Natural killer cell (primary cell): ENCODE data around the gene MEX3B. TPM values are rescaled to one million over a fixed set of nuclear protein-coding genes. Genes with fewer than 3 reads are reported as not detected.
A peak's percentile ranks its signal among the peaks of the same experiment; 100 is the strongest.

Source experiments
- ATAC-seq, 3 donors: fragments of 150-1000 bp in 2 of 3; fragments of 200-7000 bp in 1 of 3; cut with Tn5 transposase; 1 replicate in 1 of 3; 2 replicates in 2 of 3; pipeline ENCODE4 v1.10.0; 2021; ENCODE audit warnings: mild to moderate bottlenecking in 2 of 3, moderate library complexity in 2 of 3
- DNase-seq, 2 donors: peaks; one replicate each; pipeline versions ENCODE4 v3.0.0 to v3.0.0-alpha.2; 2013 to 2021; ENCODE audit warnings: mixed read lengths in 1 of 2
- H3K27ac ChIP-seq: one replicate; pipeline ENCODE4 v1.5.1; 2013; ENCODE audit warnings: mild to moderate bottlenecking, low read length
- H3K27me3 ChIP-seq: one replicate; pipeline ENCODE4 v1.6.1; 2013; ENCODE audit warnings: low read length; ENCODE audit not compliant: control insufficient read depth, insufficient read depth
- H3K36me3 ChIP-seq: one replicate; pipeline ENCODE4 v1.6.1; 2013; ENCODE audit warnings: low read length; ENCODE audit not compliant: control insufficient read depth, insufficient read depth
- H3K4me1 ChIP-seq: one replicate; pipeline ENCODE4 v1.6.1; 2013; ENCODE audit warnings: low read length; ENCODE audit not compliant: control insufficient read depth, insufficient read depth
- H3K4me3 ChIP-seq: one replicate; pipeline ENCODE4 v1.5.1; 2013; ENCODE audit warnings: low read length
- H3K9me3 ChIP-seq: one replicate; pipeline ENCODE4 v1.6.1; 2013; ENCODE audit warnings: low read length; ENCODE audit not compliant: control insufficient read depth, insufficient read depth
- H3K27ac Mint-ChIP-seq, 2 donors: one replicate each; pipeline ENCODE4 v1.8.0; 2022; ENCODE audit warnings: mild to moderate bottlenecking in 2 of 2, mixed read lengths in 2 of 2, moderate library complexity in 1 of 2
- H3K27me3 Mint-ChIP-seq, 2 donors: one replicate each; pipeline ENCODE4 v1.8.0; 2022; ENCODE audit warnings: low read depth in 2 of 2, mixed read lengths in 2 of 2
- H3K36me3 Mint-ChIP-seq: one replicate; pipeline ENCODE4 v1.8.0; 2022; ENCODE audit warnings: mixed read lengths
- H3K4me1 Mint-ChIP-seq, 2 donors: one replicate each; pipeline ENCODE4 v1.8.0; 2022; ENCODE audit warnings: mixed read lengths in 2 of 2
- H3K4me3 Mint-ChIP-seq: one replicate; pipeline ENCODE4 v1.8.0; 2022; ENCODE audit warnings: mild to moderate bottlenecking, moderate library complexity, mixed read lengths
- H3K9me3 Mint-ChIP-seq, 2 donors: one replicate each; pipeline ENCODE4 v1.8.0; 2022; ENCODE audit warnings: mixed read lengths in 2 of 2
- CTCF ChIP-seq: fragments of 200-600 bp; IDR thresholded peaks from one replicate; pipeline ENCODE4 v1.8.0; 2022; ENCODE audit warnings: antibody characterized with exemption
- WGBS: methylation state at CpG from one replicate; pipeline ENCODE4 v1.1.7; 2013; ENCODE audit warnings: missing lambda C conversion rate; ENCODE audit not compliant: insufficient coverage; 5-methylcytosine and 5-hydroxymethylcytosine counted together
- intact Hi-C: fragments of 100-400 bp; cut with micrococcal nuclease; formaldehyde crosslinking; loops from one replicate; pipeline ENCODE4 v1.14.2; 2022
- total RNA-seq, 4 donors: library from RNA; stranded (reverse); fragments of 120-200 nt in 1 of 4; gene quantifications; one replicate each; pipeline versions ENCODE4 v1.2.3 to v1.2.4, GENCODE V29; 2013 to 2022

The MEX3B gene
- total RNA-seq, 3 donors from 2014 or later (not counting 1 experiment from before 2014, with no cell fraction given), result 1.4 to 2.4 (median 1.7) TPM

- H3K9me3 Mint-ChIP-seq, result no peaks in the 10 kb centered on the region
- TF ChIP-seq CTCF, result no peak
- Histone ChIP-seq H3K27me3 (peaks cover 10% of the 10 kb centered on the region), H3K27ac (no peak overlapping the region), H3K4me3 (no peak overlapping the region), H3K36me3 (no peaks in the 10 kb centered on the region), H3K4me1 (peaks cover 22% of the 10 kb centered on the region), H3K9me3 (no peaks in the 10 kb centered on the region)
- H3K27me3 Mint-ChIP-seq, result peaks cover 12 to 13% of the 10 kb centered on the region in 2 donors
- no peak overlapping the region for H3K27ac Mint-ChIP-seq
- peak overlapping the region; percentile 72 for H3K4me3 Mint-ChIP-seq
- DNase-seq (peak in 1 of 2 donors; percentile 4), ATAC-seq (no peak)
- WGBS, result 97% methylated on average over 8 of the region's 8 CpGs
- H3K36me3 Mint-ChIP-seq, result no peaks in the 10 kb centered on the region
- peaks cover 7 to 26% of the 10 kb centered on the region in 2 donors for H3K4me1 Mint-ChIP-seq
- intact Hi-C loops, result loop anchor here (5.0 kb wide), 1 partner anchor 567 kb away; no protein-coding TSS in a partner anchor
These were observed 3.0 kb upstream of the MEX3B start for GRCh38 chr15:82048811-82049210.

GRCh38 chr15:82047453-82048400 is 1.9 kb upstream of the MEX3B start:
- Mint-ChIP-seq H3K4me1 (peaks cover 7 to 33% of the 10 kb centered on the region in 2 donors), H3K4me3 (peak overlapping the region; percentile 90), H3K9me3 (no peaks in the 10 kb centered on the region), H3K27ac (peak overlapping the region; percentile 43 to 76), H3K36me3 (no peaks in the 10 kb centered on the region), H3K27me3 (peaks cover 8 to 11% of the 10 kb centered on the region in 2 donors)
- ATAC-seq (peak in 1 of 3 donors; percentile 0), DNase-seq (no peak)
- TF ChIP-seq CTCF, result no peak
- 16% methylated on average over 56 of the region's 56 CpGs for WGBS
- Histone ChIP-seq H3K9me3 (no peaks in the 10 kb centered on the region), H3K36me3 (no peaks in the 10 kb centered on the region), H3K4me1 (peaks cover 24% of the 10 kb centered on the region), H3K4me3 (peak overlapping the region; percentile 45), H3K27me3 (peaks cover 10% of the 10 kb centered on the region), H3K27ac (no peak overlapping the region)
- intact Hi-C loops, result loop anchor here (5.0 kb wide), 1 partner anchor 565 kb away; no protein-coding TSS in a partner anchor

GRCh38 chr15:82046666-82047452 is 1.0 kb upstream of the MEX3B start:
- Mint-ChIP-seq H3K27ac (peak overlapping the region; percentile 76 to 87), H3K27me3 (peaks cover 7 to 10% of the 10 kb centered on the region in 2 donors), H3K9me3 (no peaks in the 10 kb centered on the region), H3K36me3 (no peaks in the 10 kb centered on the region), H3K4me1 (peaks cover 7 to 33% of the 10 kb centered on the region in 2 donors), H3K4me3 (peak overlapping the region; percentile 90)
- ATAC-seq (peak; percentile 75 to 87 (median 79)), DNase-seq (peak; percentile 78 to 95)
- Histone ChIP-seq H3K27ac (peak overlapping the region; percentile 41), H3K4me3 (peak overlapping the region; percentile 69), H3K27me3 (peaks cover 10% of the 10 kb centered on the region), H3K9me3 (no peaks in the 10 kb centered on the region), H3K4me1 (peaks cover 24% of the 10 kb centered on the region), H3K36me3 (no peaks in the 10 kb centered on the region)
- peak; percentile 42 for TF ChIP-seq CTCF
- under 1% methylated on average over 111 of the region's 111 CpGs for WGBS
- intact Hi-C loops, result loop anchor here (5.0 kb wide), 1 partner anchor 565 kb away; no protein-coding TSS in a partner anchor
